ENCODE results near the gene SFPQ.
"Not testable (repeated sequence)": the region's sequence is repeated elsewhere in the genome, so short reads cannot be mapped to it uniquely, and the experiment has no call there.

SFPQ gene

GRCh38 chr1:35142294-35142693 is 50.7 kb downstream of the SFPQ start:
- DNase-seq (ENCODE audit: low spot score): not testable (repeated sequence)

DNA sequence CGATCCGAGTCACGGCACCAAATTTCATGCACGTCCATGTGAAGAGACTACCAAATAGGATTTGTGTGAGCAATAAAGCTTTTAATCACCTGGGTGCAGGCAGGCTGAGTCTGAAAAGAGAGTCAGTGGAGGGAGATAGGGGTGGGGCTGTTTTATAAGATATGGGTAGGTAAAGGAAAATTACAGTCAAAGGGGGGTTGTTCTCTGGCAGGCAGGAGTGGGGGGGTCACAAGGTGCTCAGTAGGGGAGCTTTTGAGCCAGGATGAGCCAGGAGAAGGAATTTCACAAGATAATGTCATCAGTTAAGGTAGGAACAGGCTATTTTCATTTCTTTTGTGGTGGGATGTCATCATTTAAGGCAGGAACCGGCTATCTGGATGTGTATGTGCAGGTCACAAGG is 55.4 kb downstream of the SFPQ start:
- not testable (repeated sequence) for DNase-seq (ENCODE audit: low spot score)

- DNase-seq (ENCODE audit: low spot score): no peak
Measured at GRCh38 chr1:35136780-35137179, 56.2 kb downstream of the SFPQ start.

Small RNA genes lying within 50 kb of the gene (small RNA-seq; reads per million reads assigned to genes)
- 0 reads per million in 2 experiments for gene RF00019
